ENCODE data around the gene MAML2.

MAML2 gene

DNA sequence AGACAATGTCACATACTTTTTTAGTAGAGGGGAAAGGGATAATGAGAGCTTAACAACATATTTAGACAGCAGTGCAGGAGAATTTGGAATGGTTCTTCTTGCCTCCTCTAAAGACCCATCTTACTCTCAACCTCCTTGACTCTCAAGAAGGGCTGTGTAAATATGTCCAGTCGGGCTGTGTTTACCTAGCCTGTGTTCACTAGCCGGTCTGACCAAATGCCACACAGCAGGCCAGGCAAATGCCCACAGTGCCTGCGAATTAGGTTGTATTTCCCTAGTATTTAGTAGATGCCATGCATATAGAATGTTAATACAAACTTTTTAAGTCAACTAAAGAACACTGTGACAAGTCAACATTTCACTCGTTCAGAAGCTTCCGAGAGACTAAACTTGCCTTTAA is 367.7 kb downstream of the MAML2 start:
- DNase-seq (ENCODE audit: low read depth in 2 of 2), result no peak

- no peak for DNase-seq (ENCODE audit: low read depth in 2 of 2)
Measured at GRCh38 chr11:95972060-95972459, 370.9 kb downstream of the MAML2 start.

GRCh38 chr11:95968585-95968984 is 374.4 kb downstream of the MAML2 start:
- DNase-seq (ENCODE audit: low read depth in 2 of 2), result no peak

DNA sequence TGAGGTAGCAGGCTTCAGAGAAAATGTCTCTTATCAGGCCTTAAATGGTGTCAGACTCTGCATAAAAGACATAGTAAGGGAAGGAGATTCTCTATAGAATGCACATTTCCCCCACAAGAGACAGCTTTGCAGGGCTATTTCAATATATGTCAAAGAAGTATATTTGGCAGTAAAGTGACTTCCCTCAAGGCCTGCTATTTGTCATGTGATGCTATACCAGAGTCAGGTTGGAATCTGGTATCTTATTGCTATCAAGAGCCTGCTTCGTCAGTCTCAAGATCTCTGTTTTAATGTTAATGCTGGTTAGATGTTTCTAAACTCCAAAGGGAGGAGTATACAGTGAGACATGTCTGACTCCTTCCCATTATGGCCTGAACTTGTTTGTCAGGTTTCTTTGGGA is 378.7 kb downstream of the MAML2 start:
- DNase-seq (ENCODE audit: low read depth in 2 of 2), result no peak

DNA sequence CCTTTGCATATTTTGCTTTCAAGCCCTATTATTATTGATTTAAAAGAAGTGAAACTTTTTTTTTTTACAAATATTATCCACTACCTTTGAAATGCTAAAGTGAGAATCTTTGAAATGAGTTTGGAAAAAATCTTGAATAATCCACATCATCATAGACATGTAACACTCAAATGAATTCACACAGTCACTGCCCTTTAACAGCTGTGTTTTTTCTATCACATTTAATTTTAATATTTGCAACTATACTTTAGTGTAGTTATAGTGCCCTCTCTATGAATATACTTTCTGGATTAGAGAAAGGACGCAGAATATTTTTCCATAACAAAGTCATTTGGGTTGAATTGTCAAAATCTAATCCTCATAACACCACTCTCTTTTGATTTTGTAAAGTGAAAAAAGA is 381.2 kb downstream of the MAML2 start:
- no peak for DNase-seq (ENCODE audit: low read depth in 2 of 2)

DNA sequence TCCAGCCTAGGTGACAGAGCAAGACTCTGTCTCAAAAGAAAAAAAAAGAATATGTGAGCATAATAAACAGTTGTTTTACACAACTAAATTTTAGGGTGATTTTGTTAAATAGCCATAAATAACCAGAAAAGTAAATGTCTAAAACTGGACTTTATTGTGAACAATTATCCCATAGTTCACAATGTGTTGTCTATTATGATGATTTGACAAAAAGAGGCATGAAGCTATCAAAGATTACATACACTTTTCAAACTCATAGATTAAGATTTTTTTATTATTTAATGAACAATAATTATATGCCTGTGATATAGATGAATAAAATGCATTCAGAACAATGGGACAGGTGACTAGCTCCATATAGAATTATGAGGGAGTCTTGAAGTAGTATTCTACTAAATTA is 392.1 kb downstream of the MAML2 start:
- no peak for DNase-seq (ENCODE audit: low read depth in 2 of 2)

DNA sequence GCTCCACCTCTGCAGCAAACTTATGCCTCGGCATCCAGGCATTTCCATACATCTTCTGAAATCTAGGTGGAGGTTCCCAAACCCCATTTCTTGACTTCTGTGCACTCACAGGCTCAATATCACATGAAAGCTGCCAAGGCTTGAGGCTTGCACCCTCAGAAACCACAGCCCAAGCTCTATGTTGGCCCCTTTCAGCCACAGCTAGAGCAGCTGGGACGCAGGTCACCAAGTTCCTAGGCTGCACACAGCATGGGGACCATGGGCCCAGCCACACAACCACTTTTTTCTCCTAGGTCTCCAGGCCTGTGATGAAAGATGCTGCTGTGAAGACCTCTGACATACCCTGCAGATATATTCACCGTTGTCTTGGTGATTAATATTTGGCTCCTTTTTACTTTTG is 394.4 kb downstream of the MAML2 start:
- DNase-seq (ENCODE audit: low read depth in 2 of 2), result no peak

DNA sequence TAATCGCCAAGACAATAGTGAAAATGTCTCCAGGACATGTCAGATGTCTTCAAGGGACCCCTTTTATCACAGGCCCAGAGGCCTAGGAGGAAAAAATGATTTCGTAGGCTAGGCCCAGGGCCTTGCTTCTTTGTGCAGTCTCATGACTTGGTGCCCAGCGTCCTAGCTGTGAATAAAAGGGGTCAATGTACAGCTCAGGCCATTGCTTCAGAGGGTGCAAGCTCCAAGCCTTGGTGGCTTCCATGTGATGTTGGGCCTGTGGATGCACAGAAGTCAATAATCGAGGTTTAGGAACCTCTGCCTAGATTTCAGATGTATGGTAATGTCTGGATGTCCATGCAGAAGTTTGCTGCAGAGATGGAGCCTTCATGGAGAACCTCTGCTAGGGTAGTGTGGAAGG is 398.4 kb downstream of the MAML2 start:
- DNase-seq (ENCODE audit: low read depth in 2 of 2), result no peak

- DNase-seq (ENCODE audit: low read depth in 2 of 2), result no peak
Measured at GRCh38 chr11:95943546-95943945, 399.4 kb downstream of the MAML2 start.

DNA sequence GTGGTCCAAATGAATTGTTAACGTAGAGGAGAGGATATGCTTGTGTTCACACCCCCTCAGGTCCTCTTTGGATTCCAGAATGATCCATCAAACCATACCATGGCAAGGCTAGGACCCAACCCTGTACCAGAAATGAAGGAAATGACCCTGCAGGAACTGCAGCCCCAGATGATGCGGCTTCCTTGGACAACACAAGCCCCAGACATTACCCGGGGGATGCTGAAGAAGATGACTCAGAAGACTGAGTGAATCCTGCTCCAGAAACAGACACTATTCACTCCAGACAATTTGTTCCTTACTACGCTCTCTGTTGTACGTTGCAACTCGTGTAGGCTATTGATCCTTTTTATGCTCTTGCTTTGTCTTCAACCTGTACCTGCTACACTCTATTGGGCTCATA is 403.9 kb downstream of the MAML2 start:
- no peak for DNase-seq (ENCODE audit: low read depth in 2 of 2)

DNA sequence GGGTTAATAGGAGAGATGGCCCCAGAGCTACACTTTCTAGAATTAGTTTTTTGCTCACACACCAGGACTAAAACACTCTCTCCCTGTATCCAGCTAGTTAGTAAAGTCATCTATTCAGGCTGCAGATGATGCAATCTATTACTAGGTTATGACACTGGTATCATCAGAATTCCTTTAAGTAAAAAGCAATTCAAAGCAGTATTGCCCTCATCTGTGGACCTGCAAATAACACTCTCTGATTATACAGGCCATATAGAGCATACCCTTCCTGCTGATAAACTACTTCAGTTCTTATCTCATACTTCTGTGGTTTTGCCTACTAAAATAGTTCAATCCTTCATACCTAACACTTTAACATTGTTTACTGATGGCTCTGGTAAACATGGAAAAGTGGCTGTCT is 405.6 kb downstream of the MAML2 start:
- DNase-seq (ENCODE audit: low read depth in 2 of 2), result no peak

DNA sequence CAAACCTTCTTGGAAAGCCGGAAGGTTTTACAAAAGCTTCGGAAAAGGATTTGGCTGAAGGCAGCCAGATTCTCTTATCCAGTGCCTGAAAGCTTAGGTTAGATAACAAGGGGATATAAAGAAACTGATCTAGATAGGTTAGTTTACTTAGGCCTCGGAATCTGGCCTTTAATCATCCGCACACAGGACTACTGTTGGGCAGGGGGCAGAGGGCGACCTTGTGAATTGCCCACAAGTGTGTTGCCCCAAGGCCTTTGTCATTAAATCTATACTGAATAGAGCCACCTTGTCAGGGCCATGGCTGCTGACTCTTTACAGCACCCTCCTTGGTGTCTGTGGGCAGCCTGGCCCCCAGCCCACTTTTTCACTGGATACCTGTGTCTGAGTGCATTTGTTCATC is 409.4 kb downstream of the MAML2 start:
- DNase-seq (ENCODE audit: low read depth in 2 of 2), result no peak

DNA sequence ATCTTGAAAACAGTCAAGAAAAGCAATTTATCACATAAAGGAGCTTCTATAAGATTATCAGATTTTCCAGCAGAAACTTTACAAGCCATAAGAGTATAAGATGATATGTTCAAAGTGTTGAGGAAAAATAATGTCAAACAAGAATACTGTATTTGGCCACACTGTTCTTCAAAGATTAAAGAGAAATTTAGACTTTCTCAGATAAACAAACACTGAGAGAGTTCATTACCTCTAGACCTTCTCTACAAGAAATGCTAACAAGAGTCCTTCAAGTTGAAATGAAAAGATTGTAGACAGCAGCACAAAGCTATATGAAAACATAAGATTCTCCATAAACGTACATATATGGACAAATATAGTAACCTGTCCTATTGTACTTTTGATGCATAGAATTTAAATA is 411.1 kb downstream of the MAML2 start:
- no peak for DNase-seq (ENCODE audit: low read depth in 2 of 2)

DNA sequence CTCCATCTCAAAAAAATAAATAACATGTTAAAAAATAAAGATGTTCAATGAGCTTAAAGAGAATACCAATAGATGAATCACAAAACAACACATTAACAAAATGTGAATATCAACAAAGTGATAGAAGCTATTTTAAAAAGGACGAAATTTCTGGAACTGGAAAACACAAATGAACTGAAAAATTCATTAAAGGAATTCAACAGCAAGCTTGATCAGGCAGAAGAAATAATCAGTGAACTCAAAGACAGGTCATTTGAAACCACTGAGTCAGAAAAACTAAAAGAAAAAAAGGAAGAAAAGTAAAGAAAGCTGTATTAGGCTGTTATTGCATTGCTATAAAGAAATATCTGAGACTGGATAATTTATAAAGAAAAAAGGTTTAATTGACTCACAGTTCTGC is 412.0 kb downstream of the MAML2 start:
- no peak for DNase-seq (ENCODE audit: low read depth in 2 of 2)

- DNase-seq (ENCODE audit: low read depth in 2 of 2), result no peak
Measured at GRCh38 chr11:95926726-95927125, 416.3 kb downstream of the MAML2 start.
